Fibroblast of the aortic adventitia (primary cell): Measurements from ENCODE around the gene BFSP2. TPM values are rescaled to one million over a fixed set of nuclear protein-coding genes. Genes with fewer than 3 reads are reported as not detected.

ENCODE experiments used
- DNase-seq: peaks from one replicate; pipeline ENCODE4 v3.0.0-alpha.2; 2010; ENCODE audit warnings: low read depth
- H3K4me3 ChIP-seq: 2 replicates; pipeline ENCODE4 v1.5.1; 2011; ENCODE audit warnings: low read depth, mild to moderate bottlenecking, control low read depth, low read length, moderate library complexity
- CTCF ChIP-seq: IDR thresholded peaks from 2 replicates; pipeline ENCODE4 v1.5.1; 2011; ENCODE audit warnings: mild to moderate bottlenecking, low read length, control low read depth, inconsistent platforms; ENCODE audit not compliant: insufficient read depth
- total RNA-seq: library from RNA; depleted of rRNA; stranded (reverse); fragments of >200 nt; gene quantifications from 2 replicates; pipeline ENCODE4 v1.2.3, GENCODE V29; 2012; ENCODE audit warnings: low replicate concordance

The BFSP2 gene
- total RNA-seq, 1 donor: not detected

- TF ChIP-seq CTCF: no peak
- no peak for DNase-seq
These were observed 52.9 kb downstream of the BFSP2 start for GRCh38 chr3:133452641-133453319.

GRCh38 chr3:133453383-133453782, 53.5 kb downstream of the BFSP2 start:
- no peak for DNase-seq
- no peak overlapping the region for H3K4me3 ChIP-seq
- TF ChIP-seq CTCF: no peak

More at GRCh38 chr3:133452641-133453319, 52.9 kb downstream of the BFSP2 start:
- no peak overlapping the region for H3K4me3 ChIP-seq

- DNase-seq: no peak
- no peak overlapping the region for H3K4me3 ChIP-seq
- no peak for TF ChIP-seq CTCF
These were observed 55.4 kb downstream of the BFSP2 start for GRCh38 chr3:133455281-133455680.

- TF ChIP-seq CTCF: no peak
- no peak for DNase-seq
These were observed 56.1 kb downstream of the BFSP2 start for GRCh38 chr3:133455960-133456359.

GRCh38 chr3:133457025-133457424, 57.2 kb downstream of the BFSP2 start:
- TF ChIP-seq CTCF: no peak
- DNase-seq: no peak
- no peak overlapping the region for H3K4me3 ChIP-seq

More at GRCh38 chr3:133455960-133456359, 56.1 kb downstream of the BFSP2 start:
- no peak overlapping the region for H3K4me3 ChIP-seq

- no peak for DNase-seq
- H3K4me3 ChIP-seq: no peak overlapping the region
- TF ChIP-seq CTCF: peak; percentile 11
These were observed 57.7 kb downstream of the BFSP2 start for GRCh38 chr3:133457465-133458067.
